HL-60 (cell line): ENCODE data around the gene CHIT1.

Experiments used
- CTCF ChIP-seq: IDR thresholded peaks from one replicate; pipeline ENCODE4 v1.5.1; 2011; ENCODE audit warnings: low read length, control low read depth, inconsistent platforms; ENCODE audit not compliant: insufficient read depth
- SPI1 ChIP-seq: IDR thresholded peaks from 2 replicates; pipeline ENCODE4 v1.6.1; 2012; ENCODE audit warnings: low read depth, mild to moderate bottlenecking, borderline replicate concordance

GRCh38 chr1:203173011-203173555 is 56.4 kb downstream of the CHIT1 start:
- no peak for TF ChIP-seq CTCF
- no peak for TF ChIP-seq SPI1
